HG02970 (cell line): ENCODE measurements around the gene GHRH.

Experiments used
- ATAC-seq: cut with Tn5 transposase; IDR thresholded peaks from one replicate; pipeline ENCODE4 v1.9.1; 2021; ENCODE audit warnings: mild to moderate bottlenecking, moderate library complexity, moderate number of reproducible peaks; ENCODE audit not compliant: unreplicated experiment, low FRiP score

The GHRH gene

GRCh38 chr20:37209661-37210314 is 51.8 kb downstream of the GHRH start:
- ATAC-seq = no peak

- ATAC-seq = no peak
Observed at GRCh38 chr20:37209193-37209592, 52.4 kb downstream of the GHRH start.

- ATAC-seq = no peak
Observed at GRCh38 chr20:37207171-37207570, 54.4 kb downstream of the GHRH start.

- no peak for ATAC-seq
Observed at GRCh38 chr20:37205794-37206193, 55.8 kb downstream of the GHRH start.

GRCh38 chr20:37205130-37205529 is 56.5 kb downstream of the GHRH start:
- ATAC-seq = no peak

- no peak for ATAC-seq
Observed at GRCh38 chr20:37204056-37204455, 57.6 kb downstream of the GHRH start.

- no peak for ATAC-seq
Observed at GRCh38 chr20:37202267-37202943, 59.2 kb downstream of the GHRH start.

GRCh38 chr20:37201827-37202162 is 59.8 kb downstream of the GHRH start:
- ATAC-seq = no peak
